A673 (cell line): ENCODE data around the gene DENND5A. TPM values are rescaled to one million over a fixed set of nuclear protein-coding genes. Genes with fewer than 3 reads are reported as not detected.

ENCODE experiments used
- BruUV-seq: library from RNA; stranded (reverse); fragments of 400-500 nt; replicated peaks from 2 replicates; lab custom pipeline; 2021; lab: Mats Ljungman, UMichigan
- CTCF ChIA-PET: fragments of 300-600 bp; sonication (Branson Sonifier 250); formaldehyde crosslinking; loops from one replicate; lab custom pipeline; 2022; ENCODE audit warnings: antibody characterized with exemption; lab: Charles Lee
- POLR2A ChIA-PET: fragments of 300-600 bp; sonication (Branson Sonifier 250); formaldehyde crosslinking; loops from one replicate; lab custom pipeline; 2022; ENCODE audit warnings: antibody characterized with exemption; ENCODE audit not compliant: low non-redundant PET; lab: Charles Lee
- DNase-seq: peaks from one replicate; pipeline ENCODE4 v3.0.0-alpha.2; 2015; ENCODE audit warnings: low spot score
- H3K27ac ChIP-seq: fragments of 200-600 bp; sonication (generic); 2 replicates; pipeline ENCODE4 v1.5.1; 2016; ENCODE audit warnings: mixed run types, low read depth, mild to moderate bottlenecking, mixed read lengths, antibody characterized with exemption, low read length; ENCODE audit not compliant: poor library complexity, severe bottlenecking
- H3K27me3 ChIP-seq: fragments of 200-600 bp; sonication (generic); replicated peaks from 2 replicates; pipeline ENCODE4 v1.6.1; 2017; ENCODE audit warnings: mixed run types, low read depth, mild to moderate bottlenecking, mixed read lengths, antibody characterized with exemption, low read length; ENCODE audit not compliant: insufficient read depth, poor library complexity
- H3K36me3 ChIP-seq: fragments of 200-600 bp; sonication (generic); 2 replicates; pipeline ENCODE4 v1.6.1; 2016; ENCODE audit warnings: mixed run types, mild to moderate bottlenecking, mixed read lengths, antibody characterized with exemption, low read length; ENCODE audit not compliant: insufficient read depth, poor library complexity, severe bottlenecking
- H3K4me1 ChIP-seq: fragments of 200-600 bp; sonication (generic); 2 replicates; pipeline ENCODE4 v1.6.1; 2017; ENCODE audit warnings: mixed run types, mild to moderate bottlenecking, mixed read lengths, antibody characterized with exemption, low read length; ENCODE audit not compliant: insufficient read depth, poor library complexity, severe bottlenecking
- H3K4me3 ChIP-seq: fragments of 200-600 bp; sonication (generic); 2 replicates; pipeline ENCODE4 v1.5.1; 2016; ENCODE audit warnings: low read depth, mixed run types, mild to moderate bottlenecking, mixed read lengths, low read length; ENCODE audit not compliant: poor library complexity, severe bottlenecking
- H3K9me3 ChIP-seq: fragments of 200-600 bp; sonication (generic); 2 replicates; pipeline ENCODE4 v1.6.1; 2016; ENCODE audit warnings: mixed run types, low read depth, mild to moderate bottlenecking, mixed read lengths, antibody characterized with exemption, low read length; ENCODE audit not compliant: poor library complexity, severe bottlenecking
- EZH2 ChIP-seq: fragments of 200-600 bp; sonication (generic); IDR thresholded peaks from 2 replicates; pipeline ENCODE4 v1.6.1; 2017; ENCODE audit warnings: borderline replicate concordance, low read depth, mild to moderate bottlenecking, mixed read lengths, antibody characterized with exemption, low read length; ENCODE audit not compliant: poor library complexity, severe bottlenecking
- intact Hi-C: fragments of 100-400 bp; cut with micrococcal nuclease; formaldehyde crosslinking; loops from one replicate; pipeline ENCODE4 v1.10.0; 2022; ENCODE audit not compliant: unreplicated experiment
- total RNA-seq: library from RNA; stranded (reverse); gene quantifications from 2 replicates; pipeline ENCODE4 v1.2.3, GENCODE V29; 2021
- TF ChIP-seq, protein P1 (sequence below): fragments of 300-800, 200-600 bp; sonication (generic); conservative IDR thresholded peaks from 2 replicates; pipeline ENCODE4 v1.5.1; 2017; ENCODE audit warnings: low read depth, mild to moderate bottlenecking, antibody characterized with exemption, low read length, moderate library complexity, mixed read lengths

DENND5A gene
- total RNA-seq, 1 experiment from 2014 or later: 65.4 TPM

DNA sequence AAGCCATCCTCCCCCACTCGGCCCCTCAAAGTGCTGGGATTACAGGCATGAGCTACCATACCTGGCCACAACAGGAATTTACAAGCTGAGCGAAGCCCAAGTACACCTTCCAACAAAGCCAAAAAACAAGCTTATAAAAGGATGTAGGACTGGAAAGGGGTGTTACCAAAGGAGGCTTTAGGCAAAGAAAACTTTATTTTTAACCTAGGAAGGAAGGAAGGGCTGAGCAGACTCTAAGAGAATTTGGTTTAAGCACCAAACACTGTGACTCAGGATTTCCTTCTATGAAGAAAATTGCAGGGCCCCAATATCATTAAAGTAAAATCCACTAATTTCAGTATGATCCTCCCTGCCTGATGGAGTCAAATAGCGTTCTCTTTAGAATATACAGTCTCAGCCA is 12.1 kb downstream of the DENND5A start:
- no peaks in the 10 kb centered on the region for H3K9me3 ChIP-seq
- CTCF ChIA-PET: no interaction called here
- no peak overlapping the region for H3K4me3 ChIP-seq
- DNase-seq: no peak
- no TSS peak for BruUV-seq
- no peaks in the 10 kb centered on the region for H3K36me3 ChIP-seq
- TF ChIP-seq, protein P1, sequence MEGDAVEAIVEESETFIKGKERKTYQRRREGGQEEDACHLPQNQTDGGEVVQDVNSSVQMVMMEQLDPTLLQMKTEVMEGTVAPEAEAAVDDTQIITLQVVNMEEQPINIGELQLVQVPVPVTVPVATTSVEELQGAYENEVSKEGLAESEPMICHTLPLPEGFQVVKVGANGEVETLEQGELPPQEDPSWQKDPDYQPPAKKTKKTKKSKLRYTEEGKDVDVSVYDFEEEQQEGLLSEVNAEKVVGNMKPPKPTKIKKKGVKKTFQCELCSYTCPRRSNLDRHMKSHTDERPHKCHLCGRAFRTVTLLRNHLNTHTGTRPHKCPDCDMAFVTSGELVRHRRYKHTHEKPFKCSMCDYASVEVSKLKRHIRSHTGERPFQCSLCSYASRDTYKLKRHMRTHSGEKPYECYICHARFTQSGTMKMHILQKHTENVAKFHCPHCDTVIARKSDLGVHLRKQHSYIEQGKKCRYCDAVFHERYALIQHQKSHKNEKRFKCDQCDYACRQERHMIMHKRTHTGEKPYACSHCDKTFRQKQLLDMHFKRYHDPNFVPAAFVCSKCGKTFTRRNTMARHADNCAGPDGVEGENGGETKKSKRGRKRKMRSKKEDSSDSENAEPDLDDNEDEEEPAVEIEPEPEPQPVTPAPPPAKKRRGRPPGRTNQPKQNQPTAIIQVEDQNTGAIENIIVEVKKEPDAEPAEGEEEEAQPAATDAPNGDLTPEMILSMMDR: no peak
- TF ChIP-seq EZH2: no peak
- H3K27me3 ChIP-seq: no peaks in the 10 kb centered on the region
- intact Hi-C loops: no loop called here
- H3K27ac ChIP-seq: no peak overlapping the region
- POLR2A ChIA-PET: no interaction called here
- H3K4me1 ChIP-seq: peaks cover 3% of the 10 kb centered on the region

DNA sequence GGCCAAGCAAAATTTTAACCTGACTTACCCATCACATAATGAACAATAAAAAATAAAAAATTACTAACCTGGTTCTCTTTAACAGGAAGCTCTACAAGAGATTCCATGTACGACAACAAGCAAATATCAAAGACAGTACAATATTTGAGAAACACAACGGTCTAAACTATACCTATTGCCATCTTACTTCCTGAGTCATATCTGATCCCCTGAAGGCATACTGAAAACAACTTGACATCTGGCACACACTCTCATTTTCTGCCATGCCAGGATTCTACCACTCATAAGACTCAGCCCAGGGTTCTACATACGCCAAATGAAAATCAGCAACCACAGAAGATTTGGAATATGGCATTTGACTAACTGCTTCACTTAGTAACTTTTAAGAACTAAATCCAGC is 13.8 kb downstream of the DENND5A start:
- Histone ChIP-seq H3K27ac (no peak overlapping the region), H3K27me3 (no peaks in the 10 kb centered on the region), H3K9me3 (no peaks in the 10 kb centered on the region), H3K4me3 (no peak overlapping the region), H3K36me3 (no peaks in the 10 kb centered on the region), H3K4me1 (peaks cover 3% of the 10 kb centered on the region)
- POLR2A ChIA-PET: no interaction called here
- no TSS peak for BruUV-seq
- intact Hi-C loops: no loop called here
- DNase-seq: no peak
- CTCF ChIA-PET: no interaction called here
- TF ChIP-seq, protein P1: no peak
- no peak for TF ChIP-seq EZH2

DNA sequence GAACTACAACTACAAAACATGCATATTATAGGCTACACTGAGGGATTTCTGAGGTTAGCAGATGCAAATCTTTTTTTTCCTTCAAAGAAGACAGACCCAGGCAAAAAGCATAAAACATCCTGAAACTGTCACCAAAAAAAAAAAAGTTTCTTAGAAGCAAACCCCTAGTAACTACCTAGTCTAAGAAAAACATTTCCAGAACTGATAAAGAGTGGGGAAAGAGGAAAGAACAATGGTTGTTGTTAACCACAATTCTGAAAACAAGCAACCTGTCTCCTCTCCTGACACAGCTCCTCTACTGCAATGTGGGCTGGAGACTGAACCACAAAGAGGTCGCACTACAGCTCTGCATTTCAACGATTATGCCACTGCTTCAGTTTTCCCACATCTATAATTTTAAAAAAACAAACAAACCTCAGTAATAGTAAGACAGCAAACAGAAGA is 15.0 kb downstream of the DENND5A start:
- TF ChIP-seq EZH2: no peak
- TF ChIP-seq, protein P1: no peak
- Histone ChIP-seq H3K4me1 (peaks cover 3% of the 10 kb centered on the region), H3K9me3 (no peaks in the 10 kb centered on the region), H3K27me3 (no peaks in the 10 kb centered on the region), H3K36me3 (no peaks in the 10 kb centered on the region), H3K4me3 (no peak overlapping the region), H3K27ac (no peak overlapping the region)
- POLR2A ChIA-PET: no interaction called here
- DNase-seq: no peak
- CTCF ChIA-PET: no interaction called here
- intact Hi-C loops: no loop called here
- no TSS peak for BruUV-seq
